AG09309 (cell line): ENCODE results near the gene NIN.

Experiments
- DNase-seq: peaks from one replicate; pipeline ENCODE4 v3.0.0-alpha.2; 2010; ENCODE audit warnings: low read depth
- H3K4me3 ChIP-seq: 2 replicates; pipeline ENCODE4 v1.5.1; 2011; ENCODE audit warnings: mild to moderate bottlenecking, low read depth, low read length, moderate library complexity; ENCODE audit not compliant: control insufficient read depth
- CTCF ChIP-seq: IDR thresholded peaks from 2 replicates; pipeline ENCODE4 v1.5.1; 2011; ENCODE audit warnings: mild to moderate bottlenecking, low read depth, low read length, inconsistent platforms; ENCODE audit not compliant: insufficient read depth, control insufficient read depth; ENCODE audit errors: missing control alignments

Gene NIN

GRCh38 chr14:50801706-50802105 is 29.3 kb downstream of the NIN start:
- no peak for DNase-seq
- TF ChIP-seq CTCF: no peak
- no peak overlapping the region for H3K4me3 ChIP-seq

DNA sequence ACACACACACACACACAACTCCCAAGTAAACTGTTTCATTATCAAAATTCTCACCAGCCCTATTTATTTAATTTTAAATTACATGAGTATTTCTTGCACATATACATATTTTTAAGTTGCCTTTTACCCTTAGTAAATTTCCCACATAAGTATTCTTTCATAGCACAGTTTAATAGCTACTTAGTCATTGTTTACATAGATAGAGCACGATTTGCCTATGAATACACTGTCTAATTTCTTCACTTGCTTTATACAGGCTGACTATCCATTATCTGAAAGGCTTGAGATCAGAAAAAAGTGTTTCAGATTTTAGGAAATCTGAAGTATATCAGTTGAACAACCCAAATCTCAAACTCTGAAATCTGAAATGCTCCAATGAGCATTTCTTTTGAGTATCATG is 30.9 kb downstream of the NIN start:
- no peak for TF ChIP-seq CTCF
- H3K4me3 ChIP-seq: no peak overlapping the region
- no peak for DNase-seq

GRCh38 chr14:50798048-50798421 is 32.9 kb downstream of the NIN start:
- TF ChIP-seq CTCF: no peak
- no peak overlapping the region for H3K4me3 ChIP-seq
- no peak for DNase-seq

- DNase-seq: no peak
- no peak overlapping the region for H3K4me3 ChIP-seq
- no peak for TF ChIP-seq CTCF
These were observed 33.5 kb downstream of the NIN start for GRCh38 chr14:50797250-50798047.

DNA sequence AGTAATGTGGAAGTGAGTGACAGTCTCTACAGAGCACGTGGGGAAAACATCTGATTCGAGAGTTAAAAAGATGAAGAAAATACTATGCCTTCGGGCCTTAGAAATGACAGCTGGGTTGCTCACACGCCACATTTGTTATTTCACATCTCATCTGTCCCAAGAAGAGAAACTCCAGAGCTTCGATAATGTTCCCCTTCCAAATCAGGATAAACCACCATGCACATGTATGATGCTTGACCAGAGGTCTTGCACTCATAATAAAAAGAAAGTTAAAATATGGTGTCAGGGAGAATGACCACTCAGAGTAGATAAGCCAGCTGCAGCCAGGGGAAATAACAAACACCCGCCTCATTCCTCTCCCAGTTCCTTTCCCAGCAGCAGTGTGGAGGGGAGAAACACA is 34.6 kb downstream of the NIN start:
- no peak for DNase-seq
- H3K4me3 ChIP-seq: no peak overlapping the region
- TF ChIP-seq CTCF: no peak

DNA sequence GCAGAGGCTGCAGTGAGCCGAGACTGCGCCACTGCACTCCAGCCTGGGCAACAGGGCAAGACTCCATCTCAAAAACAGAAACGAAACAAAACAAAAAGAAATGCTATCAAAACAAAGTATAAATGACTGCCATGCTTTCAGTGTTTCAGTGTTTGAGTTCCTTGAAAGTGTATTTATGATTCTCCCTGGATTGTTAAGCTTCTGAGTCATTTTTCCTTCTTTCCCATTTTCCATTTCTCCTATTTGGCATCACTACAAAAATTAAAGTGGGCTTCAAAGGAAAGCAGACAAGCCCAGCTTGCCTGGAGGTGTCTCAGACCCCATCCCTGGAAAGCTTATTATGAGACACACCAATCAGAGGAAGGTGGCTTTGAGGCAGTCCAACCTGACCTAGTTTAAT is 35.1 kb downstream of the NIN start:
- no peak overlapping the region for H3K4me3 ChIP-seq
- TF ChIP-seq CTCF: no peak
- no peak for DNase-seq

- no peak for DNase-seq
- no peak for TF ChIP-seq CTCF
- H3K4me3 ChIP-seq: no peak overlapping the region
These were observed 35.8 kb downstream of the NIN start for GRCh38 chr14:50795142-50795541.
